Measurements from ENCODE around the gene COL15A1. TPM values are rescaled to one million over a fixed set of nuclear protein-coding genes. Genes with fewer than 3 reads are reported as not detected.

Gene COL15A1
- total RNA-seq, 4 donors from 2014 or later = 25.8 to 55.3 (median 36.0) TPM

DNA sequence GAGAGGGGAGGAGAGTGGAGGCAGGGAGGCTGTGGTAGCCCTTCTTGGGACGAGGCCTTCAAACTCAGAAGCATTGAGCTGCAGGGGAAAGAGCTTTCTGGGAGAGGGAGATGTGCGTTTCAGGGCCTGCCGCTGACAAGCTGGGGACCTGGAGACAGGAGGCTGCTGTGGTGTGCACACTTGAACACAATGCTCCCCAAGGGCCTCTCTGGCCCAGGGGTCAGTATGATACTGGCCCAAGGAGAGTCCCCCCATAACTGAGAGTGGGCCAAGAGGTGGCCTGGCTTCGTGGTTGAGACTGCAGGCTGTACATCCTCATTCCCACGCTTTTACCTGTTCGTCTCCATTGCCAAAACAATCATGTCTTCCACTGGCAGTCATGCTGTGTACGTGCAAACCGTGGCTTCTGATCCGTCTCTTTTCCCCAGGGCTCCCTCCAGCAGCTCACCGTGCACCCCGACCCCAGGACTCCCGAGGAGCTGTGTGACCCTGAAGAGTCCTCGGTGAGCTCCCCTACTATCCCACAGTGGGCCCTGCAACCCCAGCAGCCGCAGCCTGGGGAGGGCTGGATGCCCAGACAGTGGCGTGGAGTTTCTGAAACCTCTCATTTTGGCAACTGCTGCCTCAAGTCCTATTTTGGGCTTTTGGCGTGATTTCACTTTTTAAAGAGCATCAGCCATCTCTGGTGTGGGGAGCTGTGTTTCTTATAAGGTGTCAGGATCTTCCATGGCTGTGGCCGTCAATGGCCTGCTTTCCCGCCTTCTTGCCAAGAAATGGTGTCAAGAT is 43.4 kb downstream of the COL15A1 start:
- 76 to 85% methylated on average over 18 of the region's 18 CpGs for WGBS, 2 donors
- TF ChIP-seq, protein P1, sequence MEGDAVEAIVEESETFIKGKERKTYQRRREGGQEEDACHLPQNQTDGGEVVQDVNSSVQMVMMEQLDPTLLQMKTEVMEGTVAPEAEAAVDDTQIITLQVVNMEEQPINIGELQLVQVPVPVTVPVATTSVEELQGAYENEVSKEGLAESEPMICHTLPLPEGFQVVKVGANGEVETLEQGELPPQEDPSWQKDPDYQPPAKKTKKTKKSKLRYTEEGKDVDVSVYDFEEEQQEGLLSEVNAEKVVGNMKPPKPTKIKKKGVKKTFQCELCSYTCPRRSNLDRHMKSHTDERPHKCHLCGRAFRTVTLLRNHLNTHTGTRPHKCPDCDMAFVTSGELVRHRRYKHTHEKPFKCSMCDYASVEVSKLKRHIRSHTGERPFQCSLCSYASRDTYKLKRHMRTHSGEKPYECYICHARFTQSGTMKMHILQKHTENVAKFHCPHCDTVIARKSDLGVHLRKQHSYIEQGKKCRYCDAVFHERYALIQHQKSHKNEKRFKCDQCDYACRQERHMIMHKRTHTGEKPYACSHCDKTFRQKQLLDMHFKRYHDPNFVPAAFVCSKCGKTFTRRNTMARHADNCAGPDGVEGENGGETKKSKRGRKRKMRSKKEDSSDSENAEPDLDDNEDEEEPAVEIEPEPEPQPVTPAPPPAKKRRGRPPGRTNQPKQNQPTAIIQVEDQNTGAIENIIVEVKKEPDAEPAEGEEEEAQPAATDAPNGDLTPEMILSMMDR (IDR thresholded peaks at IDR 0.05) = no peak
- no peak for TF ChIP-seq EP300 (IDR thresholded peaks at IDR 0.05)
- no peak for TF ChIP-seq POLR2A (IDR thresholded peaks at IDR 0.05)
- no peak for DNase-seq (ENCODE audit: low spot score in 2 of 2)
- Histone ChIP-seq H3K36me3 (peaks cover 0 to 10% (median 0%) of the 10 kb centered on the region in 3 donors), H3K27me3 (no peaks in the 10 kb centered on the region), H3K9me3 (no peaks in the 10 kb centered on the region), H3K4me3 (no peak overlapping the region), H3K4me1 (peaks cover 0 to 35% (median 0%) of the 10 kb centered on the region in 4 donors), H3K27ac (peak overlapping the region in 1 of 4 donors; percentile 36)

DNA sequence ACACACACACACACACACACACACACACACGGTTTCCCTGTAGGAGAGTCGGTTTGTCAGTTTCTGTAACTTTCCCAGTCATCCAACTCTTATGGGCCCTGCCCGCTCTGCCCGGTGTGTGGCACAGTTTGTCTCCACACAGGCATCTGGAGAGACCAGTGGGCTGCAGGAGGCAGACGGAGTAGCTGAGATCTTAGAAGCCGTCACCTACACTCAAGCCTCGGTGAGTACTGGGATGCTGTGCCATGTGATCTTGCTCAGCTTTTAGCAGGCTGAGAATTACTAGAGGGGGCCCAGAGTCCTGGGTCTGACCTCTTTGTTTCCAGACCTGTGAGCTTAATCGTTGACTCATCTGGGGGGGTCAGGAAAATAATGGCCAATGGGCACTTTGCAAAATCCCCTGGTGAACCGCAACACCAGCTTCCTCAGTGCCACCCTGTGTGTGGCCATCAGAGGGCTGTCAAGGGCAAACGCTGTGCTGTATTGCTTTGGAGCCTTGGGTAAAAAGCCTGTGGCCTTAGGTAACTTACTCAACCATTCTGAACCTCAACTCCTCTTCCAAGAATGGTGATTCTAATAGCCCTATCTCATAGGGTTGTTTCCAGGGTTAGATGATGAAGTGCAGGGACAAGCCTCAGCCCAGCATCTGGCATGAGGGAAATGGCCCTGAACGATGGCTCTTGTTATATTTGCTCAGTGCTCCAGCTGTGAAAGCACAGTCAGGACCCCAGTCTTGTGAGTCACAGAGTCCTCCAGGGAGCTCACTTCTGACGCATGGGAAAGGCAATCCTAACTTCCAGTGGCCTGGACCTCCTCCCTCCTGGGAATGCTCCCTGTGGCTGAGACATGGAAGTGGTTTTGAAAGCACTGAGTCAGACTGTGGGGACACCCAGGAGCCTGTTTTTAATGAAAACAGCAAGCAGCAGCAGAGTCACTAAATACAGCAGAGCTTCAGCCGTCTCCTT is 45.6 kb downstream of the COL15A1 start:
- Histone ChIP-seq H3K9me3 (no peaks in the 10 kb centered on the region), H3K36me3 (peaks cover 0 to 14% (median 0%) of the 10 kb centered on the region in 3 donors), H3K27ac (peak overlapping the region in 2 of 4 donors; percentile 32 to 65), H3K4me3 (no peak overlapping the region), H3K4me1 (peaks cover 0 to 51% (median 2%) of the 10 kb centered on the region in 4 donors), H3K27me3 (no peaks in the 10 kb centered on the region)
- DNase-seq (ENCODE audit: low spot score in 2 of 2) = peak; percentile 74 to 75
- TF ChIP-seq EP300 (IDR thresholded peaks at IDR 0.05) (peak in 1 of 2 donors; percentile 87), POLR2A (IDR thresholded peaks at IDR 0.05) (no peak)
- TF ChIP-seq, protein P1 (IDR thresholded peaks at IDR 0.05) = no peak
- 70 to 73% methylated on average over 13 of the region's 13 CpGs for WGBS, 2 donors

DNA sequence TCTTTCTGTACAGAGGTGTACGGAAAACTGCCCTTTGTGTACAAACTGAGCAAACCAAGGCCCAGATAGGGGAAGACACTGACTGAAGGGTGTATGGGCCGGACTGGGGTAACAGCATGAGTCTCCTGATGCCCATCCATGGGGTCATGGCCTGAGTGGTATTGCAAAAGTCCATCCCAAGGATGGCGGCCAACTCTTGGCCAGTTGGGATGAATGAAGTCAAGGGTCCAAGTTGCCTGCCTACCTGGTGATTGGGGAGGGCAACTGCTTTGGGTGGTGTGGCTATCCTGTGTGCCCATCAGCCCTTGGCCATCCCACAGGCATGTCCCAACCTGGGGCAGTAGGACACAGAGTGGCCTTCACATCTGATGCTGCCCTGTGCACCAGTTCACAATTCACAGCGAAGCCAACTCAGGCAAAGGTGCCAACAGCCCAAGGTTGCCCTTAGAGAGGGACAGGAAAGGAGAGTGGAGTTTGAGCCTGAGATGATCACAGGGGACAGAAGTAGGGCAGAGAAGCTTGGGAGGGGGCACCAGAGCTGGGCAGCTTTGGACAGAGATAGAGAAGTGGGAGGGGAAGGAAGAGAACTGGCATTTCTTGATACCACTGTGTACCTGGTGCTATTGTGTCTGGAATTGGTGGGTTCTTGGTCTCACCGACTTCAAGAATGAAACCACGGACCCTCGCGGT is 46.6 kb downstream of the COL15A1 start:
- Histone ChIP-seq H3K4me1 (peaks cover 0 to 55% (median 4%) of the 10 kb centered on the region in 4 donors), H3K27ac (no peak overlapping the region), H3K36me3 (peaks cover 0 to 14% (median 0%) of the 10 kb centered on the region in 3 donors), H3K27me3 (no peaks in the 10 kb centered on the region), H3K4me3 (no peak overlapping the region), H3K9me3 (no peaks in the 10 kb centered on the region)
- no peak for DNase-seq (ENCODE audit: low spot score in 2 of 2)
- WGBS, 2 donors = 95 to 96% methylated on average over 8 of the region's 8 CpGs
- TF ChIP-seq, protein P1 (IDR thresholded peaks at IDR 0.05) = no peak
- TF ChIP-seq POLR2A (IDR thresholded peaks at IDR 0.05) (no peak), EP300 (IDR thresholded peaks at IDR 0.05) (no peak)

DNA sequence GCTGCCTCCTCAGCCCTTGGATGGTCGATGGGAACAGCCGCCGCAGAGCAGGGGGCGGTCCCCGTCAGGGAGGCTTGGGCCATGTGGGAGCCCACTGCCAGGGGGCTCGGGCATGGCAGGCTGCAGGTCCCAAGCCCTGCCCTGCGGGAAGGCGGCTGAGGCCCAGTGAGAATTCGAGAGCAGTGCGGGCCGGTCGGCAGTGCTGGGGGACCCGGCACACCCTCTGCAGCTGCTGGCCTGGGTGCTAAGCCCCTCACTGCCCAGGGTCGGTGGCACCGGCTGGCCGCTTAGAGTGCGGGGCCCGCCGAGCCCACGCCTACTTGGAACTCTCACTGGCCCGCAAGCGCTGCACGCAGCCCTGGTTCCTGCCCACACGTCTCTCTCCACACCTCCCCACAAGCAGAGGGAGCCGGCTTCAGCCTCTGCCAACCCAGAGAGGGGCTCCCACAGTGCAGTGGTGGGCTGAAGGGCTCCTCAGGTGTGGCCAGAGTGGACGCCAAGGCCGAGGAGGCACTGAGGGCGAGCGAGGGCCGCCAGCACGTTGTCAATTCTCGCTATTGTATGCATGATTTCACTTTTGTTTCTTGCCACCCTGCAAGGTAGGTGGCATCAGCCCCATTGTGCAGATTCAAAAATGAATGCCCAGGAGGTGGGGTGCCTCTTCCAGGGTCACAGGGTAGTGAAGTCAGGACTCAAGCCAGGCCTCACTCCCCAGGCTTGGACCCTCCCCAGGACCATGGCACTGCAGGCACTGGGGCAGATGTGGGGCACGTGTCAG is 48.6 kb downstream of the COL15A1 start:
- no peak for DNase-seq (ENCODE audit: low spot score in 2 of 2)
- H3K4me1 ChIP-seq = peaks cover 0 to 60% (median 6%) of the 10 kb centered on the region in 4 donors
- no peaks in the 10 kb centered on the region for H3K9me3 ChIP-seq
- no peak overlapping the region for H3K27ac ChIP-seq
- WGBS, 2 donors = 92 to 97% methylated on average over 16 to 28 of the region's 33 CpGs
- peaks cover 0 to 14% (median 0%) of the 10 kb centered on the region in 3 donors for H3K36me3 ChIP-seq
- no peak overlapping the region for H3K4me3 ChIP-seq
- H3K27me3 ChIP-seq = no peaks in the 10 kb centered on the region
- TF ChIP-seq, protein P1 (IDR thresholded peaks at IDR 0.05) = no peak
- no peak for TF ChIP-seq POLR2A (IDR thresholded peaks at IDR 0.05)
- TF ChIP-seq EP300 (IDR thresholded peaks at IDR 0.05) = no peak

All from tibial nerve (tissue), 4 donors.